Measurements from ENCODE around the gene FBXO47.
A peak's percentile ranks its signal among the peaks of the same experiment; 100 is the strongest.
"Not testable (repeated sequence)": the region's sequence is repeated elsewhere in the genome, so short reads cannot be mapped to it uniquely, and the experiment has no call there.

The FBXO47 gene

DNA sequence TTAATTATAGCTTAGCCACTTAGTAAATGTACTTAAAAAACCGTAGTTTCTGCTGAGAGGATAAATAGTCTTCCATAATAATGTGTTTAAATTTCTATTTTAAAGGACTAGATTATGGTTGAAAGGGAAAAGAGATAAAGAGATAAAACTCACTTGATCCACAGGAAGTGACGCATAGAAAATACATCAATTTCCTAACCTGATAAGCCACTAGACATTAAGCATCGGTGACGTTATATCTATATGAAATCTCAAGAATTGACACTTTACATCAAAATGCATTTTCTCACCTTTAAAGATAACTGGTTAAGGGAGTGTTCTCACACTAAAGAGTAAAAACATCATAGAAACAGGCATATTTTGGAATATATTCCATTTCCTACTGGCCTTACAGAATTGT lies 5.8 kb downstream of the FBXO47 start:
- TF ChIP-seq, protein P1, sequence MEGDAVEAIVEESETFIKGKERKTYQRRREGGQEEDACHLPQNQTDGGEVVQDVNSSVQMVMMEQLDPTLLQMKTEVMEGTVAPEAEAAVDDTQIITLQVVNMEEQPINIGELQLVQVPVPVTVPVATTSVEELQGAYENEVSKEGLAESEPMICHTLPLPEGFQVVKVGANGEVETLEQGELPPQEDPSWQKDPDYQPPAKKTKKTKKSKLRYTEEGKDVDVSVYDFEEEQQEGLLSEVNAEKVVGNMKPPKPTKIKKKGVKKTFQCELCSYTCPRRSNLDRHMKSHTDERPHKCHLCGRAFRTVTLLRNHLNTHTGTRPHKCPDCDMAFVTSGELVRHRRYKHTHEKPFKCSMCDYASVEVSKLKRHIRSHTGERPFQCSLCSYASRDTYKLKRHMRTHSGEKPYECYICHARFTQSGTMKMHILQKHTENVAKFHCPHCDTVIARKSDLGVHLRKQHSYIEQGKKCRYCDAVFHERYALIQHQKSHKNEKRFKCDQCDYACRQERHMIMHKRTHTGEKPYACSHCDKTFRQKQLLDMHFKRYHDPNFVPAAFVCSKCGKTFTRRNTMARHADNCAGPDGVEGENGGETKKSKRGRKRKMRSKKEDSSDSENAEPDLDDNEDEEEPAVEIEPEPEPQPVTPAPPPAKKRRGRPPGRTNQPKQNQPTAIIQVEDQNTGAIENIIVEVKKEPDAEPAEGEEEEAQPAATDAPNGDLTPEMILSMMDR (IDR thresholded peaks at IDR 0.05; ENCODE audit: low read depth, low read length, missing control alignments): no peak

DNA sequence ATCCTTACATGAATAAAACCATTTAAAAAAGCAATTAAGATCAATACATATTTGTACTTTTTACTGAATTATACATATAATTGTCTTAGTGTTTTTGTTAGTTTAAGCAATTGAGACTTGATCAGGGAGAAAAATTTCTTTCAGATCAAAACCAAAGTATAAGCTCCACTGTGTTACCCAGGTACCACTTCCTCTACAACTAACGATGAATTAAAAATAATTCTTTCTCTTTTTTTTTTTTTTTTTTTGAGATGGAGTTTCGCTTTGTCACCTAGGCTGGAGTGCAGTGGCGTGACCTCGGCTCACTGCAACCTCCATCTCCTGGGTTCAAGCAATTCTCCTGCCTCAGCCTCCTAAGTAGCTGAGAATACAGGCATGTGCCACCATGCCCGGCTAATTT lies 6.8 kb downstream of the FBXO47 start:
- H3K4me3 ChIP-seq (ENCODE audit: low read depth, low read length): no peak overlapping the region
- no peak for DNase-seq (ENCODE audit: low read depth)
- in situ Hi-C loops (cut with HindIII; ENCODE audit: low sequenced_read_pairs): no loop called here
- TF ChIP-seq, protein P1 (IDR thresholded peaks at IDR 0.05; ENCODE audit: low read depth, low read length, missing control alignments): no peak

More for the DNA sequence above, 5.8 kb downstream of the FBXO47 start:
- no peak overlapping the region for H3K4me3 ChIP-seq (ENCODE audit: low read depth, low read length)
- DNase-seq (ENCODE audit: low read depth): no peak
- in situ Hi-C loops (cut with HindIII; ENCODE audit: low sequenced_read_pairs): no loop called here

- TF ChIP-seq, protein P1 (IDR thresholded peaks at IDR 0.05; ENCODE audit: low read depth, low read length, missing control alignments): no peak
- no peak overlapping the region for H3K4me3 ChIP-seq (ENCODE audit: low read depth, low read length)
- DNase-seq (ENCODE audit: low read depth): no peak
- in situ Hi-C loops (cut with HindIII; ENCODE audit: low sequenced_read_pairs): no loop called here
These were observed 7.7 kb downstream of the FBXO47 start for GRCh38 chr17:38959508-38959907.

- peak; percentile 8 for DNase-seq (ENCODE audit: low read depth)
- TF ChIP-seq, protein P1 (IDR thresholded peaks at IDR 0.05; ENCODE audit: low read depth, low read length, missing control alignments): no peak
- in situ Hi-C loops (cut with HindIII; ENCODE audit: low sequenced_read_pairs): no loop called here
- no peak overlapping the region for H3K4me3 ChIP-seq (ENCODE audit: low read depth, low read length)
These were observed 8.4 kb downstream of the FBXO47 start for GRCh38 chr17:38958756-38959155.

GRCh38 chr17:38958326-38958725 lies 8.9 kb downstream of the FBXO47 start:
- DNase-seq (ENCODE audit: low read depth): no peak
- no peak overlapping the region for H3K4me3 ChIP-seq (ENCODE audit: low read depth, low read length)
- in situ Hi-C loops (cut with HindIII; ENCODE audit: low sequenced_read_pairs): no loop called here
- TF ChIP-seq, protein P1 (IDR thresholded peaks at IDR 0.05; ENCODE audit: low read depth, low read length, missing control alignments): no peak

GRCh38 chr17:38953800-38954199 lies 13.4 kb downstream of the FBXO47 start:
- in situ Hi-C loops (cut with HindIII; ENCODE audit: low sequenced_read_pairs); H3K4me3 ChIP-seq (ENCODE audit: low read depth, low read length); DNase-seq (ENCODE audit: low read depth): not testable (repeated sequence)

GRCh38 chr17:38947189-38947588 lies 20.0 kb downstream of the FBXO47 start:
- H3K4me3 ChIP-seq (ENCODE audit: low read depth, low read length): no peak overlapping the region
- no peak for DNase-seq (ENCODE audit: low read depth)
- in situ Hi-C loops (cut with HindIII; ENCODE audit: low sequenced_read_pairs): no loop called here
- TF ChIP-seq, protein P1 (IDR thresholded peaks at IDR 0.05; ENCODE audit: low read depth, low read length, missing control alignments): no peak
